GM18951 (cell line): ENCODE results near the gene TNS3.
"Not testable (repeated sequence)": the region's sequence is repeated elsewhere in the genome, so short reads cannot be mapped to it uniquely, and the experiment has no call there.

ENCODE experiments used
- POLR2A ChIP-seq: IDR thresholded peaks from 4 replicates; pipeline ENCODE4 v1.6.1; 2011; ENCODE audit warnings: mild to moderate bottlenecking; ENCODE audit not compliant: insufficient read length, insufficient read depth; ENCODE audit errors: extremely low read depth
- in situ Hi-C: fragments of 300-500 bp; cut with MboI; formaldehyde crosslinking; loops from one replicate; pipeline ENCODE4 v1.12.0; 2022; ENCODE audit warnings: low sequenced_read_pairs, mixed read lengths, inconsistent platforms; ENCODE audit not compliant: unreplicated experiment

Gene TNS3

GRCh38 chr7:47594406-47594805 is 12.5 kb upstream of the TNS3 start:
- in situ Hi-C loops: no loop called here
- TF ChIP-seq POLR2A: no peak

DNA sequence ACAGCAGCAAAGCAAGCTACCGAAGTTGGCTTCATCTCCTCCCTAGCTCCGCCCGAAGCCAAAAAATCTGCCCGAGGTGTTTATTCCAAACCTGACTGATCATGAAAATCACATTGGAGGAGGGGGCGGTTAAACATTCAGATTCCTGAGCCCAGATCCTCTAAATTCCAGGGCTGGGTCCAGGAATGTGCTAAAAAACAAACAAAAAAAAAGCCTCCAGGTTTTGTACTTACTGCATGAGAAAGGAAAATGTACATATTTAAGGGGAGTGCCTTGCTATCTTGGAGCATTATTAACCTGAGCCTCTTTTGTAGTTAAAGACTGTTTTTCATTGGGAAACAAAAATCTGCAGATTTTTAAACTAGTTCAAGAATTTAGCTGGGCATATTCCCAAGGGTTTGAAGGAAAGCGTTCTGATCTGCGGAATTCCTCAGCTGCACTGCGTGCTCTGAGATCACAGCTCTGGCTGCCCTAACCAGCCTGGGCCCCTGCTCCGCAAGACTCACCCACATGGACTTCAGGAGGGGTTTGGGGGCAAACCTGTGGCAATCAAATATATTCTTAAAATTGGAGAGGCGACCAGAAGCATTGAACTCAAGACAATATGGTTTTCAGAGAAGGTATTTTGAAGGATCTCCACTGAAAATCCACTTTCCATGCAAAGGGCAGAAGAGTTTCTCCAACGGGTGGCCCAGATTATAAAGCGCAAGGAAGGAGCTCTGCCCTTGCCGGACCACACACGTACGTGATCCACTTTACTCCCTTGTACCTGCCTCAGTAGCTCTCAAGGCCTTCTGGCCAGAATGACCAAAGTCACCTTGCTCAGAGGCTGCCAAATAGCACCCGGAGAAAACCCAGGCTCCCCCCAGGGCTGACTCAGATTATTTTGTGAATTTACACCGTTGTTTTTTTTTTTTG is 10.0 kb upstream of the TNS3 start:
- in situ Hi-C loops: no loop called here
- TF ChIP-seq POLR2A: no peak

DNA sequence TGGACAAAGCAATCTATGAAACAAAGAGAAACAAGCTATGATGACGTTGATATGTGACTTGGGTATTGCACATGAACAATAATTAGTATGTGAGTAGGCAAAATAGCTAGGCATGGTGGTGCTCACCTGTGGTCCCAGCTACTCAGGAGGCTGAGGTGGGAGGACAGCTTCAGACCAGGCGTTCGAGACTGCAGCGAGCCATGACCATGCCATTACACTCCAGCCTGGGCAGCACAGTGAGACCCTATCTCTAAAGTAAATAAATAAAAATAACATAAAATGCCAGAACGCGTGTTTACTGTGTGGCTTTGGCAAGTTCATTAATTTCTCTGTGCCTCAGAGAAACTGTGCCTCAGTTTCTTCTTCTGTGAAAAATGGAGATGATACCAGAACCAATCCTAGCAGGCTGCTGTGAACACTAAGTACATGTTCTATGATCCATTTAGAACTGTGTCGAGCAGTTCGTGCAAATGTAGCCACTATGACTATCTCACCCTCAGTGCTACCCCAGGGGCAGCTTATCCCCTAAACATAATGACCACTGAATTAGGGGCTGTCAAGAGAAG is 9.3 kb upstream of the TNS3 start:
- no peak for TF ChIP-seq POLR2A
- in situ Hi-C loops: no loop called here

GRCh38 chr7:47590215-47590614 is 8.3 kb upstream of the TNS3 start:
- in situ Hi-C loops: not testable (repeated sequence)

- no peak for TF ChIP-seq POLR2A
- in situ Hi-C loops: no loop called here
Observed at GRCh38 chr7:47588704-47589225, 6.9 kb upstream of the TNS3 start.

DNA sequence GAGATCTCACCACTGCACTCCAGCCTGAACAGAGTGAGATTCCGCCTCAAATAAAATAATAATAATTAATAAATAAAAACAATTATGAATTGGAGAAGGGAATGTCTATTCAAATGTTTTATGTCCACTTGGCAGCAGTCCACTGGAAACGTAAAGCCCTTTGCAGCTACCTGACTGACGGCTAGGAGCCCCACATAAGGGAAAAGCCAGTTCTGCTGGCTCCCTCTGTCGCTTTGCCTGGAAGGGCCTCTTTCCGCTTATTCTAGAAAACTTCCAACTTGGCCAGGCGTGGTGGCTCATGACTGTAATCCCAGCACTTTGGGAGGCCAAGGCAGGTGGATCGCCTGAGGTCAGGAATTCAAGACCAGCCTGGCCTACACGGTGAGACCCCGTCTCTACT is 6.1 kb upstream of the TNS3 start:
- in situ Hi-C loops: no loop called here
- no peak for TF ChIP-seq POLR2A

- in situ Hi-C loops: no loop called here
Observed at GRCh38 chr7:47587351-47587750, 5.4 kb upstream of the TNS3 start.

DNA sequence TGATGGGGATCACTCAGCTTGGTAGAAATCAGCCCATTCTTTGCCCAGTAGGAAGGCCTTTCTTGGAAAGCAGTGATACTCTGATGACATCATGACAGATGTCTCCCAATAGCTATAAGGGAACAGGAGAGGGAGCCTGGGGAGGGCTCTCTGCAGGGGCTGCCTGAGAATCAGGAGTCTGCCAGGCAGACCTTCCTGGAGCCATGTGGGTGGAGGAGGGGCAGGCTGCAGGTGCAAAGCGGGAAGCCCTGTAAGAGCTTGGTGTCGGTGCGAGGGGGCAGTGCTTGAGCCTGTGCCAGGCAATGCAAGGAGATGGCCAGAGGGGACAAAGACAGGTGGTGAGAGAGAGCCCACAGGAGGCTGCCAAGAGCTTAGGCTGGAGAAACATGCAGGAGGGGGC is 5.0 kb upstream of the TNS3 start:
- in situ Hi-C loops: no loop called here
- no peak for TF ChIP-seq POLR2A

More at GRCh38 chr7:47587351-47587750, 5.4 kb upstream of the TNS3 start:
- TF ChIP-seq POLR2A: no peak

DNA sequence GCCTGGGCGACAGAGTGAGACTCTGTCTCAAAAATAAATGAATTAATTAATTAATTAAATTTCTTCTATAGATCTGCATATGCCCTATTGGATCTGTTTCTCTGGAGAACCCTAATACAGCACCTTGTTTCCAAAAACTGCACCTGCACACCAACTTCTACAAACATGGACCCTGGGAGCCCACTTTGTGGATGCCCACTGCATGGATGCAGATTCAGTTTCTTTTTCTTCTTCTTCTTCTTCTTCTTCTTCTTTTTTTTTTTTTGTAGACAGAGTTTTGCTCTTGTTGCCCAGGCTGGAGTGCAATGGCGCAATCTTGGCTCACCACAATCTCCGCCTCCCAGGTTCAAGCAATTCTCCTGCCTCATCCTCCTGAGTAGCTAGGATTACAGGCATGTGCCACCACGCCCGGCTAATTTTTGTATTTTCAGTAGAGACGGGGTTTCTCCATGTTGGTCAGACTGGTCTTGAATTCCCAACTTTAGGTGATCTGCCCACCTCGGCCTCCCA is 4.3 kb upstream of the TNS3 start:
- in situ Hi-C loops: not testable (repeated sequence)

GRCh38 chr7:47584536-47584895 is 2.6 kb upstream of the TNS3 start:
- no peak for TF ChIP-seq POLR2A
- in situ Hi-C loops: no loop called here

DNA sequence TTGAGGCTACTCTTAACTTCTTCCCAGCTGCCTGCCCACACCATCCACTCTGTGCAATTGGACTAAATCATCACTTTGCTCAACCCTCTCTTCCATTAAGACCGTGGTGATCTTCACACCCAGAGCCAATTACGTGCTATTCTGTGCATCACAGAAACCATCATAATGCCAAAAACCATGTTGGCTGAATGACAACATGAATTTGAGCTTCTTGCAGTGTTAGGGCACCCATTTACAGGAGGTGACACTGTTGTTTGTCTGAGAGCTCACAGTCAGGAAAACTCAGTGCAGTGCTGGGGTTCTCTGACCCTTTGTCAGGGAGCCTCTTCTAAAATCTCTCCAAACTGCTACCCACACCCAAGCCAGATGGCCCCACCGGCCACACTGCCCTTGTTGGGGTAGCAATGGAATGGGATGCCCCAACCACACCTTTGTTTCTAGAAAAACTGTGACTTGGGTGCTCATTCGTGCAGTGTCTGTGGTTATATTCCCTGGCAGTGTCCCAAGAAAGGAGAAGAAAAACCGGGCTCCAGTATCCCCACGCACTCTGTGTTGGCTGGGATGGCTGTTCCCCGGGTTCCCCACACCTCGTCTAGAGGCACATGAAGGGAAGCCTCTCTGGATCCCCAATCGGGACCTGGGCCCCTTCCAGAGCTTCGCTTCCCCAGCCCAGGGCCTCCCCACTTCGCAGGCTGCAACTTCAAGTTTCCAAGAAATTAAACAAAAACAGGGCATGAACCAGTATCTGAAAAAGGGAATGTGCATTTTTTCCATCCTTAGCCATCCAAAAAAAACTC is 2.0 kb upstream of the TNS3 start:
- no peak for TF ChIP-seq POLR2A
- in situ Hi-C loops: no loop called here

DNA sequence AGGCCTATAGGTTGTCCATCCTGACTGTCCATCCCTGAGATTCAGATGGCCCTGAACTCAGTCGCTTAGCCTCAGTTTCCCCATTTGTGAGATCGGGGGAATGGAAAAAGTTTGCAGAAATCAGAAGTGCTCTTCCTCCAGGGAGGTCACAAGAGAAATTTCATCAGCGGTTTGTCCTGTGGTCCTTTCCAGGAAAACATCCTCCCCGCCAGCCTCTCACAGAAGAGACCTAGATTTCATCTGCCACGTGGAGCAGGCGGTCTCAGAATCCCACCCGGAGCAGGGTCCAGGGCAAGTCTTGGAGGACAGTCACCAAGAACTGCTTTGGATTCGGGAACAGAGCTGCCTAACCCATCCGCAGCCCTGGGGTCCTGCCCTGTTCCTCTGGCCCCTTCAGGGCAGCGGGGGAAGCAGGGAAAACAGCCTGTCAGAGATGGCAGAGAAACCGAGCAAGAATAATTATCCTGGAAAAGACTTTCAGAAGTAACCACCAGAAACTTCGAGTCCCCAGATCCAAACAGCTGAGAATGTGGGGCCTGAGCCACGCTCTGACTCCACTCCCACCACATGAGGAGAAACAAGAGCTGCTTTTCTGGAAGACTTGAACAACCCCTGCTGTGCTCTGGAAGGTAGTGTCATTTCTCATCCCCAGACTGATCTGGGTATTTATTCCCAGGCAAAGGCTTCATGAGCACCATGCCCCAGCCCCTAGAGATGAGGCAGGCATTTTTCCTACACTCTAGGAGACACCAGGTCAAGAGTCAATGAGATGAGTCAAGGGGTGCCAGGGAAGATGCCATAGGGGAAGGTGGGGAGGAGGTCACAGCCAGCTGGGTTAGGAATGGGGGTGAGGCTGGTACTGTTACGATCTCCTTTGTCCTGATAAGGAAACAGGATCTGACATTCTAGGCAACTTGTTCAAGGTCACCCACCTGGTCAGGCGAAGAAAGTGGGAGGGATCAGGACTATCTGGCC is 1.1 kb upstream of the TNS3 start:
- TF ChIP-seq POLR2A: no peak
- in situ Hi-C loops: no loop called here
